CD4-positive, alpha-beta memory T cell (primary cell): ENCODE data around the gene JAKMIP2. TPM values are rescaled to one million over a fixed set of nuclear protein-coding genes. Genes with fewer than 3 reads are reported as not detected.
"Not testable (repeated sequence)": the region's sequence is repeated elsewhere in the genome, so short reads cannot be mapped to it uniquely, and the experiment has no call there.

Experiments
- CTCF ChIA-PET: fragments of 350-600 bp; sonication (Branson Sonifier 250); formaldehyde crosslinking; loops from one replicate; lab custom pipeline; 2021; ENCODE audit warnings: inconsistent platforms; ENCODE audit not compliant: partially characterized antibody; lab: Charles Lee
- POLR2A ChIA-PET: fragments of 350-600 bp; sonication (Branson Sonifier 250); formaldehyde crosslinking; loops from one replicate; lab custom pipeline; 2021; ENCODE audit not compliant: partially characterized antibody; lab: Charles Lee
- DNase-seq, 5 donors: peaks; one replicate each; pipeline versions ENCODE4 v3.0.0 to v3.0.0-alpha.2; 2020 to 2022; ENCODE audit warnings: mixed read lengths in 1 of 5
- H3K27ac ChIP-seq: one replicate; pipeline ENCODE4 v1.7.0; 2013; ENCODE audit warnings: low read depth, low read length
- H3K27me3 ChIP-seq: 2 replicates; pipeline ENCODE4 v1.7.0; 2013; ENCODE audit warnings: mild to moderate bottlenecking, low read length, moderate library complexity; ENCODE audit not compliant: insufficient read depth
- H3K36me3 ChIP-seq: 2 replicates; pipeline ENCODE4 v1.7.0; 2013; ENCODE audit warnings: mild to moderate bottlenecking, low read length, moderate library complexity; ENCODE audit not compliant: insufficient read depth
- H3K4me1 ChIP-seq: 2 replicates; pipeline ENCODE4 v1.7.0; 2013; ENCODE audit warnings: mild to moderate bottlenecking, low read length, moderate library complexity; ENCODE audit not compliant: insufficient read depth
- H3K4me3 ChIP-seq, 2 donors: one replicate each; pipeline ENCODE4 v1.7.0; 2013; ENCODE audit warnings: low read length in 2 of 2, mild to moderate bottlenecking in 1 of 2
- H3K9me3 ChIP-seq, 2 donors: one replicate each; pipeline ENCODE4 v1.7.0; 2013; ENCODE audit warnings: low read length in 2 of 2, control low read depth in 1 of 2; ENCODE audit not compliant: control insufficient read depth in 1 of 2
- H3K27ac Mint-ChIP-seq, 7 donors: one replicate each; pipeline ENCODE4 v1.8.0; 2020 to 2021; ENCODE audit warnings: mixed read lengths in 7 of 7, mild to moderate bottlenecking in 6 of 7, inconsistent platforms in 3 of 7, moderate library complexity in 3 of 7
- H3K27me3 Mint-ChIP-seq, 2 donors: one replicate each; pipeline ENCODE4 v1.8.0; 2020 to 2021; ENCODE audit warnings: mixed read lengths in 2 of 2
- H3K36me3 Mint-ChIP-seq, 2 donors: one replicate each; pipeline ENCODE4 v1.8.0; 2020 to 2021; ENCODE audit warnings: mixed read lengths in 2 of 2, inconsistent platforms in 1 of 2, mild to moderate bottlenecking in 1 of 2
- H3K4me1 Mint-ChIP-seq, 4 donors: one replicate each; pipeline ENCODE4 v1.8.0; 2020 to 2021; ENCODE audit warnings: mixed read lengths in 4 of 4, mild to moderate bottlenecking in 1 of 4
- H3K4me3 Mint-ChIP-seq, 8 donors: one replicate each; pipeline ENCODE4 v1.8.0; 2020 to 2021; ENCODE audit warnings: mixed read lengths in 8 of 8, mild to moderate bottlenecking in 7 of 8, moderate library complexity in 6 of 8, inconsistent platforms in 3 of 8
- H3K9me3 Mint-ChIP-seq, 8 donors: one replicate each; pipeline ENCODE4 v1.8.0; 2020 to 2021; ENCODE audit warnings: mixed read lengths in 8 of 8, mild to moderate bottlenecking in 5 of 8, inconsistent platforms in 3 of 8, moderate library complexity in 1 of 8
- intact Hi-C: fragments of 100-400 bp; cut with micrococcal nuclease; formaldehyde crosslinking; loops from one replicate; pipeline ENCODE4 v1.15.1; 2023
- polyA plus RNA-seq, 2 donors: library from polyadenylated mRNA; unstranded; fragments of 300-500 nt; fragmentation: Illumina TruSeq; gene quantifications; one replicate each; pipeline ENCODE4 v1.2.3, GENCODE V29; 2021
- total RNA-seq, 2 experiments: library from RNA; stranded (reverse); gene quantifications; one replicate each; pipeline ENCODE4 v1.2.3, GENCODE V29; 2021

The JAKMIP2 gene
- total RNA-seq: 1 to 10 TPM in 1 of 2 experiments, under 1 TPM in 1; 0.84 to 1.2 TPM
- polyA plus RNA-seq: 1 to 10 TPM in 1 of 2 donors, under 1 TPM in 1; 0.32 to 1.7 TPM

DNA sequence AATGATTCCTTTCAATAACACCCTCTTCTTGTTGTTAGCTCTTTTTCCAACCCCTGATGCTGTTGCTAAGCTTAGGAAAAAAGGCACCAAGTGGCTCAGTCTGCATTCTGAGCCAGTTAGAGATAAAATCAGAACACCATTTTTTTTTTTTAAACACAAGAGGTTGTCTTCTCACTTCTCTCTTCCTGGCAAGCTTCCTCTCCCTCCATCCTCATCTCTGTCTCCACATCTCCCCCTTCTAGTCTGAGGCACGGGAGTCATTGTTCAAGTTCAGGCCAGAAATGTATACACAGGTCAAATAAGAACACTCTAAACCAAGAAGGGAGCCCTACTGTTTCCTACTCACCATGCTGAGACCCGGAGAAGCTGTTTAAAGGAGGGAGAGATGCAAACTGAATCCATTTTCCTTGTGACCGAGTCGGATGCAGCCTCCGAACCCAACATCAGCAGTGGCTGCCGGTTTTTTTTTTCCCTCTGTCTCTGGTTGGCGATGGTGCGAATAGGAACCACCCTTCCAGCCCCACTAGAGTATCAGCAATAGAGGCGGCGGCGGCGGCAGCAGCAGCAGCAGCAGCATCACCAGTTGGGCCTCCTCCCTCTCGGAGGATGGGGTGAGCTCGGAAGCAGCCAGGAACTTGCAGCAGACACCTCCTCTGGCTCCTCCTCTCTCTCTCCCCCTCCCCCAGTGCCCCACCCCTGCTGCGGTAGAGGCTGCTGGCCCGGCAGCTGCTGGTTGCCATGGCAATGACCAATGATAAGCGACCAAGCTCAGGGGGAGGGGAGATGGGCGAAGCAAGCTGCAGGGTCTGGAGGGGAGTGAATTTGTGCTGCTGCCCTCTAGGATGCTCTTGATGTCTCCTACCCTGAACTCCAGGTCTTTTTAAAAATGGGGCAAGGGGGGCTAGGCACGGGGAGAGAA, at the start of gene JAKMIP2:
JAKMIP2 (minus strand) TSS at position 619 of the 919 bp plus-strand sequence. CDS start 110,922 bp downstream, outside the sequence.
- Histone ChIP-seq H3K27ac (peak within 1 kb of the TSS; percentile 33), H3K36me3 (no peaks in the 10 kb centered on the region), H3K9me3 (no peaks in the 10 kb centered on the region), H3K27me3 (no peaks in the 10 kb centered on the region), H3K4me1 (peaks cover 28% of the 10 kb centered on the region), H3K4me3 (peak within 1 kb of the TSS; percentile 52 to 55)
- H3K9me3 Mint-ChIP-seq: peaks cover 0 to 3% (median 0%) of the 10 kb centered on the region in 8 donors
- ChIA-PET CTCF (interaction anchor here (0.6 kb wide), 1 partner anchor 1239 kb away, joined by 3 read pairs; no protein-coding TSS in a partner anchor), POLR2A (interaction anchor here (1.0 kb wide), 1 partner anchor 88 kb away, joined by 3 read pairs; no protein-coding TSS in a partner anchor)
- intact Hi-C loops: no loop called here
- H3K4me3 Mint-ChIP-seq: peak within 1 kb of the TSS; percentile 51 to 92 (median 88)
- H3K4me1 Mint-ChIP-seq: peaks cover 0 to 18% (median 16%) of the 10 kb centered on the region in 4 donors
- peak; percentile 64 to 94 (median 82) for DNase-seq
- no peaks in the 10 kb centered on the region for H3K27me3 Mint-ChIP-seq
- no peaks in the 10 kb centered on the region for H3K36me3 Mint-ChIP-seq
- peak within 1 kb of the TSS; percentile 58 to 96 (median 91) for H3K27ac Mint-ChIP-seq

DNA sequence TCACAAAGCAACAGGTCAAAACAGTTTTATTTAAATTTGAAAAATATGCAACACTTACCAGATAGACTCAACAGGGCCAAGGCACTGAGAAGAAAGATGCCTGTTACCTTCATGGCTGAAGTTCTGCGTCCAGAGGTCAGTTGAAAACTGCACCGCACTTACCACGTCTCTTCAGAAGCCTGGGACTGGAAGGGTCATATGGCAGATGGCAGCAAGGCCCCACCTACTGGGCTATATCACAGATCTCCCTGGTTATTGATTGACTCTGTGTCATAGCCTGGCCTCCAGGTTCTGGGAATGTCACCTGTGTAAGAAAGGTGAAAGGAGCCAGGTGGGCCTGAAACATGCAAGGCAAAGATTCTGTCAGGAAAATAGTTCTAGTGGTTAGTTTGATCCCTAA, 48.9 kb upstream of the JAKMIP2 start, which contains the start of gene SPINK1:
SPINK1 (minus strand) TSS at position 207 of the 400 bp plus-strand sequence; CDS start at position 113, 94 bp downstream.
- ChIA-PET POLR2A (no interaction called here), CTCF (no interaction called here)
- H3K9me3 ChIP-seq: no peaks in the 10 kb centered on the region
- H3K27ac ChIP-seq: no peak within 1 kb of the TSS
- H3K27me3 ChIP-seq: no peaks in the 10 kb centered on the region
- no peaks in the 10 kb centered on the region for H3K36me3 ChIP-seq
- DNase-seq: no peak
- no peak within 1 kb of the TSS for H3K4me3 Mint-ChIP-seq
- intact Hi-C loops: no loop called here
- H3K4me1 Mint-ChIP-seq: no peaks in the 10 kb centered on the region
- no peak within 1 kb of the TSS for H3K4me3 ChIP-seq
- no peak within 1 kb of the TSS for H3K27ac Mint-ChIP-seq
- H3K9me3 Mint-ChIP-seq: no peaks in the 10 kb centered on the region
- no peaks in the 10 kb centered on the region for H3K4me1 ChIP-seq
- no peaks in the 10 kb centered on the region for H3K36me3 Mint-ChIP-seq
- H3K27me3 Mint-ChIP-seq: peaks cover 0 to 11% of the 10 kb centered on the region in 2 donors

- H3K27ac ChIP-seq: no peak overlapping the region
- H3K27me3 ChIP-seq: no peaks in the 10 kb centered on the region
- intact Hi-C loops: no loop called here
- Mint-ChIP-seq H3K9me3 (no peaks in the 10 kb centered on the region), H3K4me1 (no peaks in the 10 kb centered on the region), H3K27me3 (peaks cover 0 to 9% of the 10 kb centered on the region in 2 donors), H3K27ac (no peak overlapping the region), H3K36me3 (no peaks in the 10 kb centered on the region), H3K4me3 (no peak overlapping the region)
- ChIA-PET CTCF (no interaction called here), POLR2A (no interaction called here)
- no peaks in the 10 kb centered on the region for H3K36me3 ChIP-seq
- H3K4me1 ChIP-seq: no peaks in the 10 kb centered on the region
- no peak for DNase-seq
- H3K4me3 ChIP-seq: no peak overlapping the region
- H3K9me3 ChIP-seq: no peaks in the 10 kb centered on the region
Observed at GRCh38 chr5:147830035-147830434, 47.5 kb upstream of the JAKMIP2 start.

DNA sequence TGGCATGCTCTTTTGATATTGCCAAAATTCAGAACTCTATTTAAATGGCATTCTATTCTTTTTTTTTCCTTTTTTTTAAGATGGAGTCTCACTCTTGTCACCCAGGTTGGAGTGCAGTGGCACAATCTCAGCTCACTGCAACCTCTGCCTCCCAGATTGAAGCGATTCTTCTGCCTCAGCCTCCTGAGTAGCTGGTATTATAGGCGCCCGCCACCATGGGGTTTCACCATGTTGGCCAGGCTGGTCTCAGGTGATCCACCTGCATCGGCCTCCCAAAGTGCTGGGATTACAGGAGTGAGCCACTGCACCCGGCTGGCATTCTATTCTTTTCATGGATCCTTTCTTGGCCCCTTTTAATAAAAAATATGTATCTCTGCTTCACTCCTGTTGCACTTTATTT, 44.5 kb upstream of the JAKMIP2 start:
- H3K27ac Mint-ChIP-seq, CTCF ChIA-PET, H3K27me3 Mint-ChIP-seq, H3K4me3 ChIP-seq, POLR2A ChIA-PET, H3K4me1 Mint-ChIP-seq, intact Hi-C loops, H3K9me3 ChIP-seq, DNase-seq, H3K27me3 ChIP-seq, H3K4me1 ChIP-seq, H3K4me3 Mint-ChIP-seq, H3K27ac ChIP-seq, H3K36me3 Mint-ChIP-seq, H3K9me3 Mint-ChIP-seq, H3K36me3 ChIP-seq: not testable (repeated sequence)

DNA sequence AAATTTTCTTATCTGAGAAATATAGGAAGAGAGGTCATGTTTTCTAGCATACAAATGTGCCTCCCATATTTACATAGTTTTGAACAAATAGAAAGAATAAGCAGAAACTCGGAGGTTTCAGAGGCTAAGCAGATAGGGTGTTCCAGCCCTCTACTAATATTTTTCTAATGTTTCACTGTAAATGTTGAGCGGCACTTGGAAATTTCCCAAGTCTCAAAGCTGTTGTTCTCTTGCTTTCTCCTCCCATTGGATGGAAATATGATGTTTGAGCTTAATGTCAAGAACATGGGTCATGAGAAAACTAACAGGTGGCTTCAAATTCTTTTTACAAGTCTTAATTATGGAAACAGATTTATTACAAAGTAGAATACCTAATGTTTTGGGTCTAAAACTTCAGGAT, 43.8 kb upstream of the JAKMIP2 start:
- CTCF ChIA-PET: no interaction called here

DNA sequence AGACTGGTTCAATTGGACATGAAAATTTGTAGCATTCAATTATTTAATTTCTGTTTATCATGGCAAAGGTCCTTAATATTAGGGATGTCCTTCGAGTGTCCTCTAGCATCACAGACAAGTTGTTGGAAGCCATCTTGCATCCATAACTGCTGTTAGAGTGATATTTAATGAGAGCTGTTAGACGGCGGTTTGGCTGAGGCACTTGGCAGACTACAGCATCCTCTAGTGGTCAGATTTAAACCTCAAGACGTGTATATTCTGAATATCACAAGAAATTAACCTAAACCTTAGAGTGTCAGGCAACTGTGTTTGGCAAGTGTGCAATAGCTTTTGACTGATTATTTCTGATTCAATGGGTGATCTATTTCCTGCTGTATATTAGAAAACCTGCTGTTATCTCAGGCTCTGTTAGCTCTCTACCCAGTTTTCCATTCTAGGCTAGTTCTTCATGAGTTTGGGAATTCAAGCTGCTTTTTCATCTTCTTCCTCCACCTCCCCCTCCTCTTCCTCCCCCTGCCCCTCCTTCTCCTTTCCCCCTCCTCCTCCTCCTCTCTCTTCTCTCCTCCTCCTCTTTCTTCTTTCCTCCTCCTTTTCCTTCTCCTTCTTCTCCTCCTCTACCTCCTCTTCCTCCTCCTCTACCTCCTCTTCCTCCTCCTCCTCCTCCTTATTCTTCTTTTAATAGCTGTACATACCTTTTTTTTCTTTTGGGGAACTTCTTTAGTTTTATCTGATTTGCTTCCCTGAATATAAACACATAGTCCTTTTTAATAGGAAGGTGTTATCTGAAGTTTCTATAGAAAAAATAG, 40.4 kb upstream of the JAKMIP2 start:
- no peaks in the 10 kb centered on the region for H3K4me1 ChIP-seq

More for the DNA sequence above, 43.8 kb upstream of the JAKMIP2 start:
- POLR2A ChIA-PET: no interaction called here
- no peaks in the 10 kb centered on the region for H3K4me1 Mint-ChIP-seq
- H3K36me3 ChIP-seq: no peaks in the 10 kb centered on the region
- H3K9me3 Mint-ChIP-seq: no peaks in the 10 kb centered on the region
- no peaks in the 10 kb centered on the region for H3K4me1 ChIP-seq
- no peaks in the 10 kb centered on the region for H3K27me3 ChIP-seq
- no peaks in the 10 kb centered on the region for H3K36me3 Mint-ChIP-seq
- no peak overlapping the region for H3K27ac Mint-ChIP-seq
- no peak overlapping the region for H3K4me3 ChIP-seq
- H3K4me3 Mint-ChIP-seq: no peak overlapping the region
- DNase-seq: no peak
- H3K27me3 Mint-ChIP-seq: peaks cover 0 to 8% of the 10 kb centered on the region in 2 donors
- H3K9me3 ChIP-seq: no peaks in the 10 kb centered on the region
- no peak overlapping the region for H3K27ac ChIP-seq
- intact Hi-C loops: no loop called here

More for the DNA sequence above, 40.4 kb upstream of the JAKMIP2 start:
- Mint-ChIP-seq H3K4me3 (no peak overlapping the region), H3K27me3 (peaks cover 0 to 8% of the 10 kb centered on the region in 2 donors), H3K36me3 (no peaks in the 10 kb centered on the region), H3K27ac (no peak overlapping the region), H3K4me1 (no peaks in the 10 kb centered on the region), H3K9me3 (no peaks in the 10 kb centered on the region)
- Histone ChIP-seq H3K9me3 (no peaks in the 10 kb centered on the region), H3K27ac (no peak overlapping the region), H3K36me3 (no peaks in the 10 kb centered on the region), H3K4me3 (no peak overlapping the region), H3K27me3 (no peaks in the 10 kb centered on the region)
- CTCF ChIA-PET: interaction anchor here (0.6 to 2.8 kb wide), 7 partner anchors 10 to 198 kb away, joined by 3 to 48 read pairs (median 3); no protein-coding TSS in a partner anchor
- POLR2A ChIA-PET: no interaction called here
- intact Hi-C loops: loop anchor here (5.0 kb wide), 1 partner anchor 371 kb away; no protein-coding TSS in a partner anchor
- peak in 4 of 5 donors; percentile 32 to 64 (median 54) for DNase-seq
